B cell (primary cell): ENCODE results near the gene CLIP1. TPM values are rescaled to one million over a fixed set of nuclear protein-coding genes. Genes with fewer than 3 reads are reported as not detected.
"Not testable (repeated sequence)": the region's sequence is repeated elsewhere in the genome, so short reads cannot be mapped to it uniquely, and the experiment has no call there.

ENCODE experiments used
- ATAC-seq: fragments of 200-7000 bp; cut with Tn5 transposase; one replicate; pipeline ENCODE4 v1.10.0; 2021; ENCODE audit warnings: low read depth, mild to moderate bottlenecking, moderate number of reproducible peaks, moderate library complexity
- CTCF ChIA-PET: fragments of 350-600 bp; sonication (Branson Sonifier 250); formaldehyde crosslinking; loops from one replicate; lab custom pipeline; 2021; ENCODE audit warnings: antibody characterized with exemption, inconsistent platforms; lab: Charles Lee
- POLR2A ChIA-PET: fragments of 350-600 bp; sonication (Branson Sonifier 250); formaldehyde crosslinking; loops from one replicate; lab custom pipeline; 2021; ENCODE audit warnings: antibody characterized with exemption; lab: Charles Lee
- DNase-seq: peaks from one replicate; pipeline ENCODE4 v3.0.0; 2013
- H2AFZ ChIP-seq: 2 replicates; pipeline ENCODE4 v1.6.1; 2012; ENCODE audit warnings: mild to moderate bottlenecking, low read depth, low read length; ENCODE audit not compliant: insufficient read depth, poor library complexity, severe bottlenecking
- H3K27ac ChIP-seq, 2 donors: 1 replicate in 1 of 2; 2 replicates in 1 of 2; pipeline ENCODE4 v1.5.1; 2012 to 2013; ENCODE audit warnings: low read length in 2 of 2, mild to moderate bottlenecking in 2 of 2, moderate library complexity in 1 of 2
- H3K27me3 ChIP-seq, 4 experiments: fragments of 200-600 bp in 1 of 4; sonication (generic) in 1 of 4; replicated peaks in 1 of 4; 1 replicate in 2 of 4; 2 replicates in 2 of 4; pipeline versions ENCODE4 v1.6.1 to v1.7.0; 2013 to 2016; ENCODE audit warnings: low read length in 3 of 4, mild to moderate bottlenecking in 2 of 4, mixed read lengths in 1 of 4, moderate library complexity in 1 of 4; ENCODE audit not compliant: insufficient read depth in 4 of 4, control insufficient read depth in 3 of 4; ENCODE audit errors: control extremely low read depth in 1 of 4
- H3K36me3 ChIP-seq, 2 experiments: replicated peaks in 1 of 2; 1 replicate in 1 of 2; 2 replicates in 1 of 2; pipeline versions ENCODE4 v1.6.1 to v1.7.1; 2013; ENCODE audit warnings: low read length in 1 of 2; ENCODE audit not compliant: insufficient read depth in 2 of 2, control insufficient read depth in 1 of 2; ENCODE audit errors: control extremely low read depth in 1 of 2, extremely low read depth in 1 of 2
- H3K4me1 ChIP-seq, 2 donors: fragments of 200-600 bp in 1 of 2; sonication (generic) in 1 of 2; 1 replicate in 1 of 2; 2 replicates in 1 of 2; pipeline versions ENCODE4 v1.5.1 to v1.6.1; 2013 to 2017; ENCODE audit warnings: low read length in 2 of 2; ENCODE audit not compliant: control insufficient read depth in 2 of 2, insufficient read depth in 2 of 2
- H3K4me2 ChIP-seq: replicated peaks from 2 replicates; pipeline ENCODE3; 2012; ENCODE audit warnings: mild to moderate bottlenecking, low read depth, low read length; ENCODE audit not compliant: poor library complexity, severe bottlenecking
- H3K4me3 ChIP-seq, 5 experiments: fragments of 200-600 bp in 1 of 5; sonication (generic) in 1 of 5; 1 replicate in 3 of 5; 2 replicates in 2 of 5; pipeline versions ENCODE4 v1.5.1 to v1.7.0; 2011 to 2016; ENCODE audit warnings: low read length in 4 of 5, mild to moderate bottlenecking in 4 of 5, low read depth in 2 of 5, control low read depth in 1 of 5, moderate library complexity in 1 of 5; ENCODE audit not compliant: insufficient read depth in 1 of 5; ENCODE audit errors: control extremely low read depth in 1 of 5, extremely low read depth in 1 of 5
- H3K79me2 ChIP-seq: fragments of 200-600 bp; sonication (generic); one replicate; pipeline ENCODE4 v1.6.0; 2016; ENCODE audit warnings: low read length; ENCODE audit not compliant: control insufficient read depth, insufficient read depth
- H3K9ac ChIP-seq: fragments of 200-600 bp; sonication (generic); 2 replicates; pipeline ENCODE4 v1.6.1; 2017; ENCODE audit warnings: mild to moderate bottlenecking, low read length, moderate library complexity
- H3K9me3 ChIP-seq, 3 donors: one replicate each; pipeline versions ENCODE4 v1.6.1 to v1.7.1; 2013; ENCODE audit warnings: low read length in 2 of 3; ENCODE audit not compliant: control insufficient read depth in 2 of 3, insufficient read depth in 1 of 3; ENCODE audit errors: control extremely low read depth in 1 of 3
- H4K20me1 ChIP-seq: 2 replicates; pipeline ENCODE4 v1.6.0; 2012; ENCODE audit warnings: mild to moderate bottlenecking, low read length; ENCODE audit not compliant: insufficient read depth, control insufficient read depth, poor library complexity, severe bottlenecking
- H3K27ac Mint-ChIP-seq: one replicate; pipeline ENCODE4 v1.8.0; 2021; ENCODE audit warnings: mixed read lengths
- H3K27me3 Mint-ChIP-seq: one replicate; pipeline ENCODE4 v1.8.0; 2021; ENCODE audit warnings: mixed read lengths
- H3K4me1 Mint-ChIP-seq: one replicate; pipeline ENCODE4 v1.8.0; 2021; ENCODE audit warnings: mixed read lengths
- H3K4me3 Mint-ChIP-seq: one replicate; pipeline ENCODE4 v1.8.0; 2021; ENCODE audit warnings: mixed read lengths
- H3K9me3 Mint-ChIP-seq: one replicate; pipeline ENCODE4 v1.8.0; 2022; ENCODE audit warnings: mixed read lengths; ENCODE audit not compliant: insufficient read depth
- WGBS: methylation state at CpG from one replicate; pipeline ENCODE4 v1.1.5; 2013; ENCODE audit warnings: missing lambda C conversion rate; ENCODE audit not compliant: insufficient coverage; 5-methylcytosine and 5-hydroxymethylcytosine counted together
- intact Hi-C: fragments of 100-400 bp; cut with micrococcal nuclease; formaldehyde crosslinking; loops from one replicate; pipeline ENCODE4 v1.10.0; 2022
- polyA plus RNA-seq: library from polyadenylated mRNA; depleted of rRNA; stranded (reverse); fragments of >200 nt; gene quantifications from 2 replicates; pipeline ENCODE4 v1.2.3, GENCODE V29; 2012
- total RNA-seq, 2 donors: library from RNA; stranded (reverse); fragments of 120-200 nt in 1 of 2; gene quantifications; 1 replicate in 1 of 2; 2 replicates in 1 of 2; pipeline versions ENCODE4 v1.2.3 to v1.2.4, GENCODE V29; 2013 to 2022

Gene CLIP1
- total and polyA plus RNA-seq, 2 donors (not counting 1 experiment from before 2014, with no cell fraction given) = 17.0 to 64.9 TPM

DNA sequence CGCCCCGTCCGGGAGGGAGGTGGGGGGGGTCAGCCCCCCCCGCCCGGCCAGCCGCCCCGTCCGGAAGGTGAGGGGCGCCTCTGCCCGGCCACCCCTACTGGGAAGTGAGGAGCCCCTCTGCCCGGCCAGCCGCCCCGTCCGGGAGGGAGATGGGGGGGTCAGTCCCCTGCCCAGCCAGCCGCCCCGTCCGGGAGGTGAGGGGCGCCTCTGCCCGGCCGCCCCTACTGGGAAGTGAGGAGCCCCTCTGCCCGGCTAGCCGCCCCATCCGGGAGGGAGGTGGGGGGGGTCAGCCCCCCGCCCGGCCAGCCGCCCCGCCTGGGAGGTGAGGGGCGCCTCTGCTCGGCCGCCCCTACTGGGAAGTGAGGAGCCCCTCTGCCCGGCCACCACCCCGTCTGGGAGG is 64.9 kb downstream of the CLIP1 start:
- H3K4me1 ChIP-seq, H3K4me2 ChIP-seq, H3K9me3 ChIP-seq, H3K79me2 ChIP-seq, H3K4me3 ChIP-seq, intact Hi-C loops, H3K4me3 Mint-ChIP-seq, H3K27ac ChIP-seq, H4K20me1 ChIP-seq, H3K27ac Mint-ChIP-seq, H3K4me1 Mint-ChIP-seq, ATAC-seq, H3K27me3 ChIP-seq, H3K27me3 Mint-ChIP-seq, CTCF ChIA-PET, POLR2A ChIA-PET, H3K9me3 Mint-ChIP-seq, H2AFZ ChIP-seq, H3K9ac ChIP-seq, DNase-seq: not testable (repeated sequence)
- peaks cover 16 to 38% of the 10 kb centered on the region in 2 experiments for H3K36me3 ChIP-seq
- no CpG with 5 or more reads among the region's 32 CpGs for WGBS

DNA sequence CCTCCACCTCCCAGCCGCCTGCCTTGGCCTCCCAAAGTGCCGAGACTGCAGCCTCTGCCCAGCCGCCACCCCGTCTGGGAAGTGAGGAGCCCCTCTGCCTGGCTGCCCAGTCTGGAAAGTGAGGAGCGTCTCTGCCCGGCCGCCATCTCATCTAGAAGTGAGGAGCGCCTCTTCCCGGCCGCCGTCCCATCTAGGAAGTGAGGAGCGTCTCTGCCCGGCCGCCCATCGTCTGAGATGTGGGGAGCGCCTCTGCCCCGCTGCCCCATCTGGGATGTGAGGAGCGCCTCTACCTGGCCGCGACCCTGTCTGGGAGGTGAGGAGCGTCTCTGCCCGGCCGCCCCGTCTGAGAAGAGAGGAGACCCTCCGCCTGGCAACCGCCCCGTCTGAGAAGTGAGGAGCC is 65.5 kb downstream of the CLIP1 start:
- WGBS = 100% methylated on average over 3 of the region's 27 CpGs

More for the DNA sequence above, 65.5 kb downstream of the CLIP1 start:
- peaks cover 16 to 42% of the 10 kb centered on the region in 2 experiments for H3K36me3 ChIP-seq
- H3K4me1 ChIP-seq, H3K27me3 Mint-ChIP-seq, POLR2A ChIA-PET, H3K4me2 ChIP-seq, H3K27ac Mint-ChIP-seq, intact Hi-C loops, CTCF ChIA-PET, H3K4me3 ChIP-seq, H3K9me3 ChIP-seq, H4K20me1 ChIP-seq, H3K27ac ChIP-seq, H3K9me3 Mint-ChIP-seq, H3K9ac ChIP-seq, H3K4me3 Mint-ChIP-seq, H3K4me1 Mint-ChIP-seq, DNase-seq, H3K27me3 ChIP-seq, ATAC-seq, H2AFZ ChIP-seq, H3K79me2 ChIP-seq: not testable (repeated sequence)
